Measurements from ENCODE around the gene TMEM50B.
"Not testable (repeated sequence)": the region's sequence is repeated elsewhere in the genome, so short reads cannot be mapped to it uniquely, and the experiment has no call there.

The TMEM50B gene

DNA sequence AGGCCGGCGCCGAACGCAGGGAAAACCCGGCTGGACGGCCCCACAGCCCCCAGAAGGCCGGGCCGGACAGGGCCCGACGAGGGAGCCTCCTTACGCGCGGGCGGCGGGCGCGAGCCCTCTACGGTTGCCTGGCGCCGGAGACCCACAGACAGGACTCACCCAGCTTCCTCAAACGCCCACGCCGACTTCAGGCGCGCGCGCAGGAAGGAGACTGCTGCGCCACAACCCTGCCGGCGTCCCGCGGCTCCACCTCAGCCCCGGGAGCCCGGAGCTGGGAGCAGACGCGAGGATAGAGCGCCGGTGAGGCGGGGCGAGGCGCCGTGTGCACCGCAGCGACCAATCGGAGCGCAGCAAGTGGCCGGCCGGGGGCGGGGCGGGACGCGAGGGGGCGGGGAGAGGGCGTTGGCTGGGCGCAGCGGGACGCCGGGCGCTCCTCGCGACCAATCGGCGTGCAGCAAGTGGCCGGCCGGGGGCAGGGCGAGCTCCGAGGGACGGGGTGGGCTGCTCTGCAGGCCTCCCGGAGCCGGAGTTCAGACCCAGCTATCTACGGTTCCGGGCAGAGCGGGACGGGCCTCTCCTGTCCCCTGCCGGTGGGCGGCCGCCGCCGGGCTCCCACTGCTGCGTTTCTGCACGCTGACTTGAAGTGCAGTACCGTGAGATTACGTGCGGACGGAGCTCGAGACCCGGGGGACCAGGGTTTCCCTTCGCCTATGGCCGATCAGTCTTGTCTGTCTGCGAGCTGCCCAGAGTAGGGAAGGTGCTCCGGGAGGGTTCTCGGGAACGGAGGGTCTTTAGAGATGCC lies at the start of gene TMEM50B:
TSS of gene TMEM50B (minus strand) at position 296 of the 802 bp plus-strand sequence. CDS start 11,089 bp downstream, outside the sequence.
- DNase-seq = peak; percentile 93

DNA sequence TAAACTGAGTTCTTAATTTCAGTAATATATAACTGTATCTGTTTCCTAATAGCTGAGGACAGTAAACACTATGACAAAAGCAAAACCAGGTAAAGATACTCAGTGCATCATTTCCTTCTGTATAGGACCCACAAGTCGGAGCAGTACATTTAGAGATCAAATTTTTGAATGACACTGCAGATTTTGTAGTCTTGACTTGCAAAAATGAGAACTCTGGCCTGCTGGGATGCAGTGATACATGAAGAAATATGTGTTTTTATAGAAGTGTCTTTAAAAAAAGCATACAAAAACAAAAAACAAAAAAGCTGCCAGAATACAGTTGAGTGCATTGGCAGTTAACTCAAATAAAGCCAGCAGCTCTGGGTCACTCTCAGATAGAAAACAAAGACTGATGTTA lies 43.2 kb upstream of the TMEM50B start:
- no peak for DNase-seq

DNA sequence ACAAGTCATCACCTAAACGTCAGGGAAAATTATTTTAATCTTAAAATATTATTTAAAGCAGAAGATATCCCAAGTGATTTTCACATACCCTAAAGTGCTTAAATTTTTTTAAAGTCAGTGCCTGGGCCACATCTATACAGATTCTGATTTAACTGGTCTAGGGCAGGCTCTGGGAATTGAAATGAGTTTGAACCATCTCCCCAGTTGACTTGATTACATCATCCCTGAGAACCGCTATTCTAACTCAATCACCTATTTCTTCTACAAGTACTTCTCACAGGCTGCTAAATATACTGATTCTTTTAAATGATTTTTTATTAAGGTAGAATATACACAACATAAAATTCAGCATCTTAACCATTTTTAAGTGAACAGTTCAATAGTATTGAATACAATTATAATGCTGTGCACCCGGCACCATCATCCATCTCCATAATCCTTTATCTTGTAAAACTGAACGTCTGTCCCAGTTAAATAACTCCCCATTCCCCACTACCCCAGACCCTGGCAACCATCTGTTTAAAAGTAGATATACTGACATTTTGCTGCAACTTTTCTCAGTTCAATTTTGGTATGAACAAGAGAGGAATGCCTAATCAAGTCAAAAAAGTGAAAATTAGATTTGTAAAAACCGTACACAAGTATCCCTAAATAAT lies 42.7 kb upstream of the TMEM50B start:
- no peak for DNase-seq

DNA sequence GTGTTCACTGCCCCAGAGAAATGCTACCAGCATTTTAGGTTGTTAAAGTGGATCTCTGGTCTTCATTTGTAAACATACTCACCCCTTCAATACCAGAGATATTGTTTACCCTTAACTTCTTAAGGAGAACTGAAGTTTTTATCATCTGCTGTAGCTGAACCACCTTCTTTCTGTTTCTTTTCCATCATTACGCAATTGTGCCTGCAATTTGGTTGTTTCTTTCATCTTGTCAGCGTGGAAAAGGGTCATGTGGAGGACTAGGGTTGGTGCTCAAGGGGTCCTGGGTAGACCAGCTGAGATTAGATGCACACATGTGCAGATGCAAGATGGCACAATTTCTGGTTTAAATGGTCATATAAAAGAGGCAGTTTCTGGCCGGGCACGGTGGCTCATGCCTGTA lies 39.1 kb upstream of the TMEM50B start:
- DNase-seq = no peak

DNA sequence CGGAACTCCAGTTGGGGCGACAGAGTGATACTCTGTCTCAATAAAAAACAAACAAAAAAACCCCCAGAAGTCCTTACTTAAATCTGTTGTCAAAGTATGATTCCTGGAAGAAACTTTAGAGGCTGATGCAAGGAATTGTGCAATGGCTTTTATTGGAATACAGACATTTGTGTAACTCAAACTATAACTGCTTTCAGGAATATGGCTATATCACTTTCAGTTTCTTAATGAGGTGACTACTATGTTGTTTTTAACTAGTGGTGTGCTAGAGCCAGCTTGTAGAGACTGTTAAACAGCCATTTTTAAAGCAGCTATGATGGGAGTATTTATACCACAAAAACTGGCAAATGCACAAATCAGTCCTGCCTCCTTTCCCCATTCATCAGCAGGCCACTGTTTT lies 34.5 kb upstream of the TMEM50B start:
- DNase-seq = no peak

DNA sequence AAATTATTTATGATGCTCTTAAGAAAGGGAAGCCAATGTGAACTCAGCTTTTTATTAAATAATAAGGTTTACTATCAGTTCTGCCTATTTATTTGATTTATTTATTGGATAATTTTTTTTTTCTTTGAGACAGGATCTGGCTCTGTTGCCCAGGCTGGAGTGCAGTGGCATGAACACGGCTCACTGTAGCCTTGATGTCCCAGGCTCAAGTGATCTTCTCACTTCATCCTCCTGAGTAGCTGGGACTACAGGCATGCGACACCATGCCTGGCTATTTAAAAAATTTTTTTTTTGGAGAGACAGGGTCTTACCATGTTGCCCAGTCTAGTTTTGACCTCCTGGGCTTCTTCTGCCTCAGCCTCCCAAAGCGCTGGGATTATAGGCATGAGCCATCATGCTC lies 32.7 kb upstream of the TMEM50B start:
- no peak for DNase-seq

DNA sequence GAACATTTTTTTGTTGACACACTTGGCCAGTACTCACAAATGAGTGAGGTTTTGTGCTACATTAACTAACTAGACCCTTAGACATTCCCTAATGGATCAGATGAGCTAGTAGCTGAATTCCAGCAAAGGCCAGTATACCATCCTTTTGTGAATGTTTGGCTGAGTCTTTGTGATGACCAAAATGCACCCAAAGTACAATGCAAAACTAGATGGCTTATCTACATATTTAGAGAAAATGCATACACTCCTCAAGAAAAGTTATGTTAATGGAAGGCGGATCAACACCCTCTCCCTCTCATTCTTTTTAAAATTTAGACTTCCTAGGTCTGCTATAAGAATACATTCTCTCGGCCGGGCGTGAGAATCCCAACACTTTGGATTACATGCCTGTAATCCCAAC lies 31.9 kb upstream of the TMEM50B start:
- no peak for DNase-seq

DNA sequence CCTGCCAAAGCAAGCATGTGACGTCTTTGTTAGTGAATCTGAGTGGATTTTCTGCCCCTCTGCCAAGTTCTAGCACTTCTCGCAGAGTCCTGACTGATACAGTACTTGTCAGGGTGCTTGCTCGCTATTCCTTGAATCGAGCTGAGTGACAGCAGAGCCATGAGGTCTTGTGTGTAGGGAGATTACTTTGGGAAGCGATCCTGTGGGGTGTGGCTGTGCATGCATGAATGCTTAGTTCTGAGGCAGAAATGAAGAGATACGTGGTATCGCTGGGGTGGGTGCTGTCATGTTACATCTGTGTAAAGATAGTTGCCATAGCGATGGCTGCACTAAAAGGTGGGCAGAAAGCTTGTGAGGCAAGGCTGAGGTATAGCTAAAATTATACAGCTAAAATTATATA lies 31.1 kb upstream of the TMEM50B start:
- no peak for DNase-seq

DNA sequence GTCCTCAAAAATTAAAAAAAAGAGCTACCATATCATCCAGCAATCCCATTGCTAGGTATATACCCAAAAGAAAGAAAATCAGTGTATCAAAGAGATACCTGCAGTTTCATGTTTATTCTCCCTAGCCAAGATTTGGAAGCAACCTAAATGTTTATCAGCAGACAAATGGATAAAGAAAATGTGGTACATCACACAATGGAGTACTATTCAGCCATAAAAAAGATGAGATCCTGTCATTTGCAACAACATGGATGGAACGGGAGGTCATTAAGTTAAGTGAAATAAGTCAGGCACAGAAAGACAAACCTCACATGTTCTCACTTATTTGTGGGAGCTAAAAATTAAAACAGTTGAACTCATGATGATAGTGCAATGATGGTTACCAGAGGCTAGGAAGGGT lies 27.2 kb upstream of the TMEM50B start:
- not testable (repeated sequence) for DNase-seq

DNA sequence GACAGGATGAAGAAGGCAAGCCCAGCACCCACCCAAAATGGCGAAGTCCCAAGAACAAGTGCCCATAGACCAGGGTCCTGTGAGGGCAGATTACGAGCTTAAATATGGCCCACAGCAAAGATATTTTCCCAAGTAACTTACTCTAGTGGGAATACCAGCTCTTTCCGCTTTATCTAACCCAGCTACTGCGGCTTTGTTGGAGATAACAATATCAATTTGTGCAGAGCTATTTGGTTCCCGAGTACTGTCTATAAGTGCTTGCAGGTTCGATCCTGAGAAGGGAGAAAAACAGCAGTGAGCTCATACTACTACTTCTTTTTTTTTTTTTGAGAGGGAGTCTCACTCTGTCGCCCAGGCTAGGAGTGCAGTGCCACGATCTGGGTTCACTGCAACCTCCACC lies 26.1 kb upstream of the TMEM50B start:
- DNase-seq = no peak

DNA sequence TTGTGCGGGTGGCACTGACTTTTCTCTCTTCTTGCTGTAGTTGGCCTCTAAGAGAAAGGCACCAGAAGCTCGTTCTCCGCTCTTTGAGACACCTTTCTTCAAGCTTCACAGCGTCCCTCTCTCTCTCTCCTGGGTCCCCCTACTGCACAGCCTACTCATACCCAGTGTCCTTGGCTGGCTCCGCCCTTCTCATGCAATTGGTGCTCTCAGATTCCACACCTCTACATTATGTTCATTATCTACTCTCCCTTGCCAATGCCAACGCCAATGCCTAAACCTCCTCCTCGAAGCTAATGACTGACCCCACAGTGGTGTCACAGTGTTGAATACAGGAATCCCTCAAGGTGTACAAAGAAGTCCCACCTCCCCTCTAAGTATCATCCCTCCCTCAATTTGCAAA lies 16.6 kb upstream of the TMEM50B start:
- no peak for DNase-seq

DNA sequence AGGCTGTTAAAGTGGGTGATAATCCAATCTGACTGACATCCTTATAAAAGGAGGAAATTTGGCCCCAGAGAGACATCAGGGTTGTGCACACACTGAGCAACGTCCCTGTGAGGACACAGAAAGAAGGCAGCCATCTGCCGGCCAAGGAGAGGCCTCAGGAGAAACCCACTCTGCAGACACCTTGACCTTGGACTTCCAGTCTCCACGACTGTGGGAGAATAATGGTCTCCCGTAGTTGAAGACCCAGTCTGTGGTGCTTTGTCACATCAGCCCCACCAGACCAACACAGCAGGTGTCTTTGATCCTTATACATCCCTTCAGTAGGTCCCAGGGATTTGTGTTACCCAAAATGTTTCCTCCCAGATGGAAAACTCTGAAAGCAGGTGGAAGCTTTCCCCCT lies 16.0 kb upstream of the TMEM50B start:
- DNase-seq = no peak

DNA sequence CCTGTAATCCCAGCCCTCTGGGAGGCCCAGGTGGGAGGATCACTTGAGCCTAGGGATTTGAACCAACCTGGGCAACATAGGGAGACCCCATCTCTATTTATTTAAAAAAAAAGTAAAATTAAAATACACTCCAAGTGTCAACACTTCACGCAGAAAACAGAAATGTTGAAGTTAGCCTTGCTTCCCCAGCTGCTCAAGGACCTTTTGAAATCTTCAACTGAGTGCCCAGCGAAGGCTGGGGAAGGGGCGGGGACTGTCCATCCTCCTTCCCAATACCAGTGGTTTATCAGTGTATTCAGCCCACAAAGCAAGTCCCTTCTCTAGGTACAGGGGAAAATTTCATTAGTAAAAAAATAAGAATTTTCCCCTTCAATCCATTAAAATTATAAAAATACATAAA lies 14.0 kb upstream of the TMEM50B start:
- DNase-seq = no peak

DNA sequence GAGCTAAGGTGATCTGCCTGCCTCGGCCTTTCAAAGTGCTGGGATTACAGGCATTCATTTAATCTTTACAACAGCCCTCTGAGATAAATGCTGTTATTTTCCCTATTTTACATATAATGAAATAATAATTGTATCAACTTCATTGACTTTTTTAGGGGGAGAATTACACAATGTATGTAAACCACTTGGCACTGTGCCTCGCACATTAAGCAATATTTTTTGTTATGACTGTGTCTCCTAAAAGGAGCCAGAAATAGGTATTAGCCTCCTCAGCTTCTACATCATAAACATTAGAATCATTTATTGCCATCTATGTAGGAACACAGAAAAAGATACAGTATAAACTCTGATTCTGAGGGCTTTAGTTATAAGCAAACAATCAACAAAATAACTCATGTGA lies 12.8 kb upstream of the TMEM50B start:
- DNase-seq = no peak

DNA sequence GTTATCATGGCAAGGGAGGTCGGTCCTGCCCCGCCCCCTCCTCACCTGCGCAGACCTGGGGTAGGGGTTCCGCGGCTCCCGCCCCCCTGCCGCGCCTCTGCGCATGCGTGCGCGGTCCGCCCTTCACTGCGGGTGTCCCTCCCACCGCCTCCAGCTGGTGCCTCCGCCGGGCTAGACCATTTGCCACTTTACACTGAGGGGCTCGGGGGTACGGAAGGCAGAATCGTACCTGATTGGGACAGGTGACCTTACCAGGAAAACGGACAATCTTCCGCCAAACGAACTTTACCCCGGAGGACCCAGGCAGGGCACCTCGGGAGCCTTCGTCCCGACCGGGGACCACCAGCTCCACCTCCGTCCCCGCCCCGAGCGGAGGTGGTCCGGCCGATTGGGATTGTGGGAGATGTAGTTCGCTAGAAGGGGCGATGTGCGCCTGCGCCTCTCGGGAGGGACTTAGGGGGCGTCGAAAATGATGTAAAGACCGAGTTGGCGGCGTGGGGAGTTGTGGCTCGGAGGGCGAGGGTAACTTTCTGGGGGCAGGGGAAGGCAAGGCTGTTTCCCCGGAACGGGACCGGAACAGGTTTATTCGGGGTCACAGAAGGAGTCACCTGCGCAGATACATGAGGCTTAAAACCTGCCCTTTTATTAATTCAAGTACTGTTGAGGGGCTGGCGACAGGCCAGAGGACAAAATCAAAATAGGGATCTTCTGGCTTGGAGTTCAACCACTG lies 11.8 kb upstream of the TMEM50B start, which contains the start of gene DNAJC28:
TSS of gene DNAJC28 (minus strand) at position 344 of the 730 bp plus-strand sequence. CDS start 2,323 bp downstream, outside the sequence.
- peak; percentile 99 for DNase-seq

DNA sequence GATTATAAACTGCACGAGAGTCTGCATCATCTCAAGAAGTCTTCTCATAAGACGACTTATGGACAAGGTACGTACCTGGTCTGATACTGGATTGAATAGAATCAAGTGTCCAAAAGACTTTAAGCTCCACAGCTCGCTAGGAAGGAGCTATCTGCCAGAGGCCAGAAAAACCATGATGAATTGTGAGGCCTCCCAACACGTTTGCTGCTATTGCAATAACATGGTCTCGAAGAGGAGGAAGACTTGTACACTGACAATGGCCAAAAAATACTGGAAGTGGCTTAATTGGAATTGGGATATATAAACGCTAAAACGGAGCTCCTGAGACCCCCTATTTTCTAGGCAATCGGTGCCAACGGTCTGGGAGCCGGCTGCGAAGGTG lies 11.2 kb upstream of the TMEM50B start:
- no peak for DNase-seq

DNA sequence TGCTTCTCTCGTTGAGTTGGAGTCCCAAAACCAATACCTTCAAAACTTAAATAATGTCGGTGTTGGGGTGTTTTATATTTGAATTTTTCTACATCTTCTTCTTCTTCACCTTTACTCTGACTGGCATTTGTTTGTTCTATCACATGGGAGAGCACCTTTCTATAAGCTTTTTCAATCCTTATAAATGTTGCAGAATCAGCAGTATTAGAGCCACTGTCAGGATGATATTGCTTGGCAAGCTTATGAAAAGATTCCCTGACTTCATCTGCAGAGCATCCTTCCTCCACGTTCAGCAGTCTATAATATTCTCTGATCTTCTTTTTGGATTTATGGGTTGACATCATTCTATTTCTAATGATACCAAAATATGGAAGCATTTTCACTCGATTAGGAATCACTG lies 9.2 kb upstream of the TMEM50B start:
- no peak for DNase-seq

DNA sequence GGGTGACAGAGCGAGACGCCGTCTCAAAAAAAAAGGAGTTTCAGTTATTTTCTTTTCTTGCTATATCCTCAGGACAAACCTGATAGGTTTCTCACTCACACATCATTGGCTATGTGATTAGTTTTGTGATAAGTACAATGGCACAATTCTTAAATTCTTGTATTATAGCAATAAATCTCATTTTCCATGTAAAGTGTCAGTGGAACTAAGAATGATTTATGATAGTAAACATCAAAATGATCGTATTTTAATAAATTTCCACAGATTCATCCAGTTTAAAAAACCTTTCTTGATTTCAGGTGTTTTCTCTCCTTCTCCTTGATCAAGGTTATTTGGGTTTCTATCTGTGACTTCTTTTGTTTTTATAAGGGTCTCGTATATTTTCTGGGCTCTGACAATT lies 8.2 kb upstream of the TMEM50B start:
- no peak for DNase-seq

DNA sequence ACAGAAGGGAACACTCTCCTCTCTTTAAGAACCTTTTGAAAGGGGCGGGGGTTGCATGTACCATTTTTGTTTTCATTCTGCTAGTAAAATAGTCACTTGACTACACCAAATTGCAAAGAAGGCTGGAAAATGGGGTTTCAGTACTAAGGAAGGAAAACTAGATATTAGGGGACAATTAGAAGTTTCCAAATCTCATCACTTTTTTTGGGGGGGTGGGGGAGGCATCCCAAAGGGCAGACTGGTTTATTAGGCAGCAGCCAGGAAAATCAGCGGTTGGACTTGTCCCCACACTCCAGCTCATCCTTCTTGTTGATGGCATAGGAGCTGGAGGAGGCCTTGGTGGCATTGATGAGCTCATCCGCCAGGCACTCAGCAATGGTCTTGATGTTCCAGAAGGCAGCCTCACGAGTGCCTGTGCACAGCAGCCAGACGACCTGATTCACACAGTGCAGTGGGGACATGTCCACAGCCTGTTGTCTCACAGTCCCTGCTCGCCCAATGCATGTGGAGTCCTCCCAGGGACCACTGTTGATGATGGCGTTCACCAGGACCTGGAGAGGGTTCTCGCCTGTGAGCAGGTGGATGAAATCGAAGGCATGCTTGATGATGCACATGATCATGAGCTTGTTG lies 1.7 kb upstream of the TMEM50B start:
- DNase-seq = no peak

DNA sequence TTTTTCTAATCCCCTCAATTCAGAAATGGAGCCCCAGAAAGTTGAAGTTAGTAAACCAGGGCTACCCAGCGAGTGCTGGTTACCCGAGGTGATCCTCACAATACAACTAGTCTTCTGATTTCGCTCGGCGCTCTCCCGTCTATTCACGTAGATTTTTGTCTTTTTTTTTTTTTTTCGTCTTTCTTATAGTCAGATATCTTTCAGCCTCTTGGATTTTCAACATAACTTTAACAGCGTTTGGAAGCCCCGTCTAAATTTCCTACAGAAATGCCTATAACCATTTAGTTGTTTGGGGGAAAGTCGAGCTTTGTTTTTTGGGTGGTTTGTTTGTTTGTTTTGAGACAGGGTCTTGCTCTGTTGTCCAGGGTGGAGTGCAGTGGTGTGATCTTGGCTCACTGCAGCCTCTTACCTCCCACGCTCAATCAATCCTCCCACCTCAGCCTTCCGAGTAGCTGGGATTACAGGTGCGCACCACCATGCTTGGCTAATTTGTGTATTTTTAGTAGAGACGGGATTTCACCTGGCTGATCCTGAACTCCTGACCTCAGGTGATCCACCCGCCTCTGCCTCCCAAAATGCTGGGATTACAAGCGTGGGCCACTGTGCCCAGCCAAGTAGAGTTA lies 818 bp upstream of the TMEM50B start:
- DNase-seq = no peak

DNA sequence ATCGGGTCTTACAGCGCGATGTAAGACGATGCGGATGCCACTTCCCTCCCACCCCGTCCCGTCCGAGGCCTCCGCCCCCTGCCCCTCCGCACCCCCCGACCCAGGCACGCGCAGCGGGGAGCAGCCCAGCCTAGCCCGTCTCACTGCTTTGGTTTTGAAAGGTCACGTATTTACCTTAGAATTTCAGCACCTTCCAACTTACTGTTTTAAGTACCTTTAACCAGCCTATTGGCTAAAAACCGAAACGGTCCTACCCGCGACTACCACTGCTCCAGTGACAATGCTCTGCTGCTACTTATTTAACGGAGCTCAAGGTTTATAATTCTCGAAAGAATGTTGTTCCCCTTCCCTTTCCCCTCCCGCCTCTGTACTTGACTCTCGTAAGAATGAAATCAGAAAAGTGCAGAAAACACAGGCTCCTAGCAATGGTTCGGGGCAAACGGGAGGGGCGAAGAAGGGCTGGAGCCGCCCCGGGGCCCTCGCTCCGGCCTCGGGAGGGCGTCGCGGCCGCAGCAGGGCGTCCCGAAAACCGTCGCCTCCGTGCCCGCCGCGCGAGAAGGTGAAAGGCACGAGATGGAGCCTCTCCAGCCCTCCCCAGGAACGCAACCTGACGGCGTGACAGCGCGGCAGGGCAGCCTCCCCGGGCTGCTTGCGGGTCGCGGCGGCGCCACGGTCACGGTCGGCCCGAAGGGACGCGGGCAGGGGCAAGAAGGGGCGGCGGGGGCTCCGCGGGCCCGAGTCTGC lies 667 bp downstream of the TMEM50B start:
- DNase-seq = peak; percentile 73

DNA sequence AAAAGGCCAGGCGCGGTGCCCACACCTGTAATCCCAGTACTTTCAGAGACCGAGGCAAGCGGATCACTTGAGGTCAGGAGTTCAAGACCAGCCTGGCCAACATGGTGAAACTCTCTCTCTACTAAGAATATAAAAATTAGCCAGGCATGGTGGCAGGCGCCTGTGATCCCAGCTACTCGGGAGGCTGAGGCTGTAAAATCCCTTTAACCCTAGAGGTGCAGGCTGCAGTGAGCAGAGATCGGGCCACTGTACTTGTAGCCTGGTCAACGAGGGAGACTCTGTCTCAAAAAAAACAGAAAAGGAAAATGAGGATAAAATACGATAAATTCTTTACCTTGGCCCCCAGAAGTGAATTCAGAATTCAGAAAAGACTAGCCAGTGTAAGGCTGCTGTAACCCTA lies 1.6 kb downstream of the TMEM50B start:
- DNase-seq = no peak
